H9 (cell line): ENCODE results near the gene PCBP1. TPM values are rescaled to one million over a fixed set of nuclear protein-coding genes. Genes with fewer than 3 reads are reported as not detected.
A peak's percentile ranks its signal among the peaks of the same experiment; 100 is the strongest.

Experiments used
- DNase-seq: peaks from one replicate; pipeline ENCODE4 v3.0.0-alpha.2; 2017
- H2AFZ ChIP-seq: one replicate; pipeline ENCODE4 v1.6.1; 2013; ENCODE audit warnings: mild to moderate bottlenecking, low read length, control low read depth, moderate library complexity
- H2AK5ac ChIP-seq: 2 replicates; pipeline ENCODE4 v1.6.1; 2013; ENCODE audit warnings: low read length, control low read depth, mixed read lengths; ENCODE audit not compliant: insufficient read length
- H2BK120ac ChIP-seq: one replicate; pipeline ENCODE4 v1.6.1; 2013; ENCODE audit warnings: low read depth, mild to moderate bottlenecking, low read length, control low read depth, inconsistent platforms; ENCODE audit not compliant: poor library complexity, severe bottlenecking
- H2BK12ac ChIP-seq: 2 replicates; pipeline ENCODE4 v1.6.1; 2013; ENCODE audit warnings: low read length, control low read depth, mixed read lengths, low read depth; ENCODE audit not compliant: insufficient read length
- H2BK15ac ChIP-seq: 2 replicates; pipeline ENCODE4 v1.6.1; 2013; ENCODE audit warnings: low read depth, low read length, control low read depth
- H2BK20ac ChIP-seq: one replicate; pipeline ENCODE4 v1.6.1; 2013; ENCODE audit warnings: low read depth, mild to moderate bottlenecking, low read length, control low read depth, inconsistent platforms; ENCODE audit not compliant: poor library complexity, severe bottlenecking
- H2BK5ac ChIP-seq: 2 replicates; pipeline ENCODE4 v1.6.1; 2013; ENCODE audit warnings: low read length, control low read depth, mixed read lengths; ENCODE audit not compliant: insufficient read length
- H3K14ac ChIP-seq: 2 replicates; pipeline ENCODE4 v1.6.1; 2013; ENCODE audit warnings: low read length, control low read depth; ENCODE audit not compliant: insufficient read depth
- H3K18ac ChIP-seq: 2 replicates; pipeline ENCODE4 v1.6.1; 2013; ENCODE audit warnings: low read depth, mild to moderate bottlenecking, mixed read lengths, low read length, control low read depth; ENCODE audit not compliant: insufficient read length
- H3K23ac ChIP-seq: 2 replicates; pipeline ENCODE4 v1.6.1; 2013; ENCODE audit warnings: low read length, control low read depth, mixed read lengths, low read depth; ENCODE audit not compliant: insufficient read length
- H3K23me2 ChIP-seq: 2 replicates; pipeline ENCODE4 v1.6.1; 2013; ENCODE audit warnings: low read depth, mild to moderate bottlenecking, mixed read lengths, low read length, control low read depth; ENCODE audit not compliant: insufficient read length, poor library complexity, severe bottlenecking
- H3K27ac ChIP-seq: 2 replicates; pipeline ENCODE4 v1.5.1; 2013; ENCODE audit warnings: low read length, control low read depth, mixed read lengths, low read depth; ENCODE audit not compliant: insufficient read length
- H3K27me3 ChIP-seq: 2 replicates; pipeline ENCODE4 v1.6.1; 2013; ENCODE audit warnings: low read length, control low read depth, inconsistent platforms; ENCODE audit not compliant: insufficient read depth
- H3K4ac ChIP-seq: 2 replicates; pipeline ENCODE4 v1.6.1; 2013; ENCODE audit warnings: low read depth, mild to moderate bottlenecking, control low read depth, inconsistent platforms, low read length, moderate library complexity
- H3K4me1 ChIP-seq: 2 replicates; pipeline ENCODE4 v1.6.1; 2013; ENCODE audit warnings: low read length, control low read depth, inconsistent platforms; ENCODE audit not compliant: insufficient read depth
- H3K4me2 ChIP-seq: 2 replicates; pipeline ENCODE4 v1.6.1; 2013; ENCODE audit warnings: low read length, control low read depth, mixed read lengths; ENCODE audit not compliant: insufficient read length, insufficient read depth
- H3K56ac ChIP-seq: 2 replicates; pipeline ENCODE4 v1.6.1; 2013; ENCODE audit warnings: low read depth, mild to moderate bottlenecking, mixed read lengths, low read length, control low read depth; ENCODE audit not compliant: insufficient read length
- H3K79me1 ChIP-seq: 2 replicates; pipeline ENCODE4 v1.6.1; 2013; ENCODE audit warnings: low read depth, mild to moderate bottlenecking, moderate library complexity, low read length, control low read depth, inconsistent platforms; ENCODE audit not compliant: insufficient read depth, poor library complexity, severe bottlenecking
- H3K79me2 ChIP-seq: 2 replicates; pipeline ENCODE4 v1.6.1; 2013; ENCODE audit warnings: low read length, control low read depth, inconsistent platforms; ENCODE audit not compliant: insufficient read depth
- H3K9ac ChIP-seq: 2 replicates; pipeline ENCODE4 v1.6.1; 2013; ENCODE audit warnings: low read length, control low read depth, mixed read lengths; ENCODE audit not compliant: insufficient read length; ENCODE audit errors: extremely low read depth
- H3K9me3 ChIP-seq: one replicate; pipeline ENCODE4 v1.6.1; 2013; ENCODE audit warnings: low read depth, low read length, inconsistent platforms; ENCODE audit not compliant: control insufficient read depth
- H3T11ph ChIP-seq: one replicate; pipeline ENCODE4 v1.6.1; 2013; ENCODE audit warnings: mild to moderate bottlenecking, low read length, control low read depth, inconsistent platforms
- H4K20me1 ChIP-seq: one replicate; pipeline ENCODE4 v1.6.1; 2013; ENCODE audit not compliant: control insufficient read depth, insufficient read length, insufficient read depth
- H4K5ac ChIP-seq: 2 replicates; pipeline ENCODE4 v1.6.1; 2013; ENCODE audit warnings: low read depth, mild to moderate bottlenecking, mixed read lengths, low read length, control low read depth; ENCODE audit not compliant: insufficient read length
- H4K8ac ChIP-seq: replicated peaks from 2 replicates; pipeline ENCODE4 v1.6.1; 2013; ENCODE audit warnings: low read length, control low read depth, mixed read lengths, low read depth; ENCODE audit not compliant: insufficient read length
- H4K91ac ChIP-seq: 2 replicates; pipeline ENCODE4 v1.6.1; 2013; ENCODE audit warnings: low read depth, mild to moderate bottlenecking, moderate library complexity, mixed read lengths, low read length, control low read depth; ENCODE audit not compliant: insufficient read length
- H3K27ac Mint-ChIP-seq, 3 experiments: 2 replicates in 2 of 3; 3 replicates in 1 of 3; pipeline ENCODE4 v1.8.0; 2020 to 2021; ENCODE audit warnings: mixed read lengths in 3 of 3, mild to moderate bottlenecking in 1 of 3, moderate library complexity in 1 of 3
- H3K27me3 Mint-ChIP-seq: 2 replicates; pipeline ENCODE4 v1.8.0; 2021; ENCODE audit warnings: low read depth, mild to moderate bottlenecking, moderate library complexity, mixed read lengths
- H3K36me3 Mint-ChIP-seq, 3 experiments: 2 replicates in 2 of 3; 3 replicates in 1 of 3; pipeline ENCODE4 v1.8.0; 2020 to 2021; ENCODE audit warnings: low read depth in 3 of 3, mixed read lengths in 3 of 3; ENCODE audit not compliant: insufficient read depth in 1 of 3
- H3K4me1 Mint-ChIP-seq, 2 experiments: 2 replicates each; pipeline ENCODE4 v1.8.0; 2020; ENCODE audit warnings: mixed read lengths in 2 of 2
- H3K4me3 Mint-ChIP-seq, 2 experiments: 2 replicates in 1 of 2; 3 replicates in 1 of 2; pipeline ENCODE4 v1.8.0; 2020 to 2021; ENCODE audit warnings: mild to moderate bottlenecking in 2 of 2, mixed read lengths in 2 of 2, moderate library complexity in 1 of 2
- H3K9me3 Mint-ChIP-seq, 2 experiments: 2 replicates in 1 of 2; 3 replicates in 1 of 2; pipeline ENCODE4 v1.8.0; 2020; ENCODE audit warnings: mild to moderate bottlenecking in 2 of 2, mixed read lengths in 2 of 2, moderate library complexity in 1 of 2
- CTCF ChIP-seq: fragments of 200-600 bp; sonication (generic); conservative IDR thresholded peaks from 3 replicates; pipeline ENCODE4 v1.8.0; 2021; ENCODE audit warnings: antibody characterized with exemption, mild to moderate bottlenecking
- WGBS: extraction: QIAGEN DNeasy Blood & Tissue Kit; methylation state at CpG from one replicate; pipeline ENCODE4 v1.1.7; 2013; ENCODE audit warnings: missing lambda C conversion rate, low lambda C conversion rate, mixed read lengths; ENCODE audit not compliant: insufficient read length; ENCODE audit errors: extremely low coverage; 5-methylcytosine and 5-hydroxymethylcytosine counted together
- total RNA-seq: library from RNA; stranded (reverse); gene quantifications from 2 replicates; pipeline ENCODE4 v1.2.1, GENCODE V29; 2021

PCBP1 gene
- total RNA-seq, 1 experiment from 2014 or later, result 457 TPM

GRCh38 chr2:70090706-70091334 lies 3.5 kb downstream of the PCBP1 start:
- no peak overlapping the region for H3K18ac ChIP-seq

More at GRCh38 chr2:70090706-70091334, 3.5 kb downstream of the PCBP1 start:
- peaks cover 4% of the 10 kb centered on the region for H3K27me3 Mint-ChIP-seq
- Histone ChIP-seq H3K27ac (no peak overlapping the region), H3K9me3 (no peaks in the 10 kb centered on the region), H3K23ac (no peak overlapping the region), H3K4me2 (no peak overlapping the region), H3K79me1 (no peaks in the 10 kb centered on the region), H3K27me3 (no peaks in the 10 kb centered on the region), H2BK5ac (no peak overlapping the region), H4K5ac (no peak overlapping the region), H2AFZ (no peak overlapping the region), H4K91ac (no peak overlapping the region), H3K4ac (no peak overlapping the region), H3K14ac (no peak overlapping the region), H2AK5ac (no peak overlapping the region), H3K23me2 (peaks cover 14% of the 10 kb centered on the region), H3K4me1 (no peaks in the 10 kb centered on the region), H2BK20ac (no peak overlapping the region), H3K56ac (no peak overlapping the region), H4K20me1 (no peaks in the 10 kb centered on the region), H3K79me2 (peaks cover 9% of the 10 kb centered on the region; the same call in 1 of the 2 replicates), H2BK15ac (no peak overlapping the region), H3K9ac (no peak overlapping the region), H4K8ac (no peak overlapping the region), H2BK12ac (no peak overlapping the region), H3T11ph (no peak overlapping the region), H2BK120ac (no peak overlapping the region)
- no peak for DNase-seq
- peaks cover 3 to 12% of the 10 kb centered on the region in 2 experiments; a peak in 4 of 5 replicates for H3K9me3 Mint-ChIP-seq
- TF ChIP-seq CTCF, result no peak
- H3K27ac Mint-ChIP-seq, result peak overlapping the region in 1 of 3 experiments; percentile 100; a peak in 2 of 7 replicates
- H3K4me3 Mint-ChIP-seq, result peak overlapping the region in 1 of 2 experiments; percentile 19; a peak in 1 of 5 replicates
- peaks cover 18 to 20% of the 10 kb centered on the region in 2 experiments for H3K4me1 Mint-ChIP-seq
- peaks cover 19 to 21% (median 20%) of the 10 kb centered on the region in 3 experiments for H3K36me3 Mint-ChIP-seq
- WGBS, result no CpG with 5 or more reads among the region's 4 CpGs
